HCT116 (cell line): ENCODE data around the gene COL9A3.
A peak's percentile ranks its signal among the peaks of the same experiment; 100 is the strongest.

Source experiments
- CEBPB ChIP-seq: IDR thresholded peaks from 2 replicates; pipeline ENCODE4 v1.6.1; 2012; ENCODE audit warnings: low read depth
- ELF1 ChIP-seq: IDR thresholded peaks from 2 replicates; pipeline ENCODE4 v1.6.1; 2012; ENCODE audit warnings: low read depth, borderline replicate concordance
- EZH2 ChIP-seq: fragments of 200-600 bp; sonication (generic); IDR thresholded peaks from 2 replicates; pipeline ENCODE4 v1.6.1; 2017; ENCODE audit warnings: antibody characterized with exemption, mixed run types
- EZH2phosphoT487 ChIP-seq: fragments of 200-600 bp; IDR thresholded peaks from 2 replicates; pipeline ENCODE4 v1.6.1; 2018; ENCODE audit warnings: antibody characterized with exemption, borderline replicate concordance
- POLR2A ChIP-seq: IDR thresholded peaks from 2 replicates; pipeline ENCODE4 v1.7.0; 2011; ENCODE audit warnings: borderline replicate concordance; ENCODE audit not compliant: insufficient read depth, insufficient read length; ENCODE audit errors: extremely low read depth
- POLR2AphosphoS5 ChIP-seq: IDR thresholded peaks from 2 replicates; pipeline ENCODE4 v1.6.1; 2011; ENCODE audit warnings: mild to moderate bottlenecking, low read depth, low read length, moderate library complexity
- RAD21 ChIP-seq: IDR thresholded peaks from 2 replicates; pipeline ENCODE4 v1.6.1; 2012; ENCODE audit warnings: low read depth, mild to moderate bottlenecking
- TCF7L2 ChIP-seq: IDR thresholded peaks from 2 replicates; pipeline ENCODE4 v1.7.0; 2011; ENCODE audit warnings: borderline replicate concordance, inconsistent platforms; ENCODE audit not compliant: insufficient read depth, insufficient read length; ENCODE audit errors: extremely low read depth
- YY1 ChIP-seq: IDR thresholded peaks from 2 replicates; pipeline ENCODE4 v1.6.1; 2011; ENCODE audit warnings: low read length, low read depth, moderate library complexity, mild to moderate bottlenecking; ENCODE audit not compliant: insufficient replicate concordance; ENCODE audit errors: extremely low read depth
- ZFX ChIP-seq: fragments of 450-650 bp; IDR thresholded peaks from 2 replicates; pipeline ENCODE4 v1.6.1; 2017
- TF ChIP-seq, protein P1 (sequence below), 3 experiments: fragments of 200-600 bp in 1 of 3; sonication (generic) in 1 of 3; IDR thresholded peaks in 2 of 3; conservative IDR thresholded peaks in 1 of 3; 2 replicates each; pipeline ENCODE4 v1.5.1; 2012 to 2017; ENCODE audit warnings: low read depth in 2 of 3, low read length in 2 of 3, antibody characterized with exemption in 1 of 3, borderline replicate concordance in 1 of 3, control low read depth in 1 of 3, mild to moderate bottlenecking in 1 of 3, mixed read lengths in 1 of 3, mixed run types in 1 of 3, moderate library complexity in 1 of 3; ENCODE audit not compliant: insufficient read depth in 1 of 3
- TF ChIP-seq, protein P2 (sequence below): IDR thresholded peaks from 2 replicates; pipeline ENCODE4 v1.6.1; 2012; ENCODE audit warnings: low read depth
- TF ChIP-seq, protein P3 (sequence below): IDR thresholded peaks from 2 replicates; pipeline ENCODE4 v1.6.1; 2012

DNA sequence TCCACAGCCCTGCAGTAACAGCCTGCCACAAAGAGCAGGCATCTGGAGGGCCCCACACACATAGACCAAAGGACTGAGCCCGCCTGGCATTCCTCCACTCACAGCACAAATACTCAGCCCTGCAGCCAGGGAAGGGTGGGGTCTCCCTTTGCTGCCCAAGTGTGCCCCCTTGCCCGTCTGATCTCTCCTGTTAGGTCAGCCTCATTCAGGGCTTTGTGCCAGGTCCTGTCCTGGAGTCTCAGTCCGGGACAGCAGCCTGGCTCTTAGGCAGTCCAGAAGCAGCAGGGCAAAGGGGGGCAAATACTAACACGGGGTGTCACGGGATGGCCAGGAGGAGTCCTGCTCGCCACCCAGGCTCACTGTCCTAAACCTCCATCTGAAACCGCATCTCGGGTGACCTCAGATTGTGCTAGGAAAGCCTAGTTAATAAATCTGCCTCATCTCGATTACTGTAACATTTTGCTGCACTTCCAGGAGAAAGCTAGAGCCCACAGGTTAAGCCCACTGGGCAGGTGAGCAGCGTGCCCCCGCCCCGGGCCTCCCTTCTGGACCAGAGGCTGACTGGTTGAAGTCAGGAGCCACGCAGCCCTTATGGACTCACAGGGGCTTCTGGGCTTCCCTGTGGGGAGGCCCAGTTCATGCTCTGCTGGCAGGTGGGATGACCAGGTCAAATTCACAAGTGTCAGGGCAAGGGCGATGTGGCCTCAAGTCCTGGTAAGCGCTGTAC lies 15.4 kb upstream of the COL9A3 start:
- TF ChIP-seq, protein P1, sequence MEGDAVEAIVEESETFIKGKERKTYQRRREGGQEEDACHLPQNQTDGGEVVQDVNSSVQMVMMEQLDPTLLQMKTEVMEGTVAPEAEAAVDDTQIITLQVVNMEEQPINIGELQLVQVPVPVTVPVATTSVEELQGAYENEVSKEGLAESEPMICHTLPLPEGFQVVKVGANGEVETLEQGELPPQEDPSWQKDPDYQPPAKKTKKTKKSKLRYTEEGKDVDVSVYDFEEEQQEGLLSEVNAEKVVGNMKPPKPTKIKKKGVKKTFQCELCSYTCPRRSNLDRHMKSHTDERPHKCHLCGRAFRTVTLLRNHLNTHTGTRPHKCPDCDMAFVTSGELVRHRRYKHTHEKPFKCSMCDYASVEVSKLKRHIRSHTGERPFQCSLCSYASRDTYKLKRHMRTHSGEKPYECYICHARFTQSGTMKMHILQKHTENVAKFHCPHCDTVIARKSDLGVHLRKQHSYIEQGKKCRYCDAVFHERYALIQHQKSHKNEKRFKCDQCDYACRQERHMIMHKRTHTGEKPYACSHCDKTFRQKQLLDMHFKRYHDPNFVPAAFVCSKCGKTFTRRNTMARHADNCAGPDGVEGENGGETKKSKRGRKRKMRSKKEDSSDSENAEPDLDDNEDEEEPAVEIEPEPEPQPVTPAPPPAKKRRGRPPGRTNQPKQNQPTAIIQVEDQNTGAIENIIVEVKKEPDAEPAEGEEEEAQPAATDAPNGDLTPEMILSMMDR (IDR thresholded peaks at IDR 0.05 in 2 of 3, conservative IDR thresholded peaks at IDR 0.05 in 1 of 3; ENCODE audit: borderline replicate concordance in 1 of 3, insufficient read depth in 1 of 3, low read depth in 2 of 3, low read length in 2 of 3): no peak
- TF ChIP-seq YY1: no peak
- TF ChIP-seq EZH2: no peak
- TF ChIP-seq POLR2A: no peak
- TF ChIP-seq EZH2phosphoT487: no peak
- TF ChIP-seq, protein P2, sequence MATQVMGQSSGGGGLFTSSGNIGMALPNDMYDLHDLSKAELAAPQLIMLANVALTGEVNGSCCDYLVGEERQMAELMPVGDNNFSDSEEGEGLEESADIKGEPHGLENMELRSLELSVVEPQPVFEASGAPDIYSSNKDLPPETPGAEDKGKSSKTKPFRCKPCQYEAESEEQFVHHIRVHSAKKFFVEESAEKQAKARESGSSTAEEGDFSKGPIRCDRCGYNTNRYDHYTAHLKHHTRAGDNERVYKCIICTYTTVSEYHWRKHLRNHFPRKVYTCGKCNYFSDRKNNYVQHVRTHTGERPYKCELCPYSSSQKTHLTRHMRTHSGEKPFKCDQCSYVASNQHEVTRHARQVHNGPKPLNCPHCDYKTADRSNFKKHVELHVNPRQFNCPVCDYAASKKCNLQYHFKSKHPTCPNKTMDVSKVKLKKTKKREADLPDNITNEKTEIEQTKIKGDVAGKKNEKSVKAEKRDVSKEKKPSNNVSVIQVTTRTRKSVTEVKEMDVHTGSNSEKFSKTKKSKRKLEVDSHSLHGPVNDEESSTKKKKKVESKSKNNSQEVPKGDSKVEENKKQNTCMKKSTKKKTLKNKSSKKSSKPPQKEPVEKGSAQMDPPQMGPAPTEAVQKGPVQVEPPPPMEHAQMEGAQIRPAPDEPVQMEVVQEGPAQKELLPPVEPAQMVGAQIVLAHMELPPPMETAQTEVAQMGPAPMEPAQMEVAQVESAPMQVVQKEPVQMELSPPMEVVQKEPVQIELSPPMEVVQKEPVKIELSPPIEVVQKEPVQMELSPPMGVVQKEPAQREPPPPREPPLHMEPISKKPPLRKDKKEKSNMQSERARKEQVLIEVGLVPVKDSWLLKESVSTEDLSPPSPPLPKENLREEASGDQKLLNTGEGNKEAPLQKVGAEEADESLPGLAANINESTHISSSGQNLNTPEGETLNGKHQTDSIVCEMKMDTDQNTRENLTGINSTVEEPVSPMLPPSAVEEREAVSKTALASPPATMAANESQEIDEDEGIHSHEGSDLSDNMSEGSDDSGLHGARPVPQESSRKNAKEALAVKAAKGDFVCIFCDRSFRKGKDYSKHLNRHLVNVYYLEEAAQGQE: no peak
- no peak for TF ChIP-seq ZFX
- TF ChIP-seq CEBPB: no peak
- 0 out of 2 replicates have a peak, but pooled peaks have one; percentile 27 for TF ChIP-seq POLR2AphosphoS5
- TF ChIP-seq RAD21: no peak
- TF ChIP-seq, protein P3, sequence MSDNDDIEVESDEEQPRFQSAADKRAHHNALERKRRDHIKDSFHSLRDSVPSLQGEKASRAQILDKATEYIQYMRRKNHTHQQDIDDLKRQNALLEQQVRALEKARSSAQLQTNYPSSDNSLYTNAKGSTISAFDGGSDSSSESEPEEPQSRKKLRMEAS: no peak
- no peak for TF ChIP-seq TCF7L2
- TF ChIP-seq ELF1: no peak
